Duodenal mucosa (tissue), 2 donors: ENCODE measurements around the gene PDPK1.
"Not testable (repeated sequence)": the region's sequence is repeated elsewhere in the genome, so short reads cannot be mapped to it uniquely, and the experiment has no call there.

ENCODE experiments used
- H3K27ac ChIP-seq: one replicate; pipeline ENCODE4 v1.7.0; 2013; ENCODE audit warnings: low read depth, low read length
- H3K27me3 ChIP-seq, 2 donors: one replicate each; pipeline ENCODE4 v1.7.0; 2013; ENCODE audit warnings: low read length in 2 of 2, control low read depth in 1 of 2; ENCODE audit not compliant: insufficient read depth in 2 of 2, control insufficient read depth in 1 of 2
- H3K36me3 ChIP-seq, 2 donors: one replicate each; pipeline ENCODE4 v1.7.0; 2013; ENCODE audit warnings: low read length in 2 of 2, control low read depth in 1 of 2; ENCODE audit not compliant: insufficient read depth in 2 of 2, control insufficient read depth in 1 of 2
- H3K4me1 ChIP-seq, 2 donors: one replicate each; pipeline ENCODE4 v1.7.0; 2013; ENCODE audit warnings: low read length in 2 of 2, control low read depth in 1 of 2; ENCODE audit not compliant: insufficient read depth in 2 of 2, control insufficient read depth in 1 of 2
- H3K4me3 ChIP-seq, 2 donors: one replicate each; pipeline ENCODE4 v1.7.0; 2013; ENCODE audit warnings: low read length in 2 of 2, low read depth in 1 of 2
- H3K9ac ChIP-seq, 2 donors: one replicate each; pipeline ENCODE4 v1.7.0; 2013; ENCODE audit warnings: low read length in 2 of 2, low read depth in 1 of 2
- H3K9me3 ChIP-seq, 2 donors: one replicate each; pipeline ENCODE4 v1.7.0; 2013; ENCODE audit warnings: low read length in 2 of 2, control low read depth in 1 of 2; ENCODE audit not compliant: control insufficient read depth in 1 of 2

The PDPK1 gene

GRCh38 chr16:2572704-2573103 lies 34.9 kb downstream of the PDPK1 start:
- not testable (repeated sequence) for H3K36me3 ChIP-seq, H3K27me3 ChIP-seq, H3K4me3 ChIP-seq, H3K4me1 ChIP-seq, H3K9ac ChIP-seq, H3K27ac ChIP-seq, H3K9me3 ChIP-seq

GRCh38 chr16:2575839-2576238 lies 38.0 kb downstream of the PDPK1 start:
- not testable (repeated sequence) for H3K9ac ChIP-seq, H3K4me1 ChIP-seq, H3K9me3 ChIP-seq, H3K27ac ChIP-seq, H3K36me3 ChIP-seq, H3K27me3 ChIP-seq, H3K4me3 ChIP-seq

- H3K36me3 ChIP-seq, H3K27ac ChIP-seq, H3K9me3 ChIP-seq, H3K4me3 ChIP-seq, H3K4me1 ChIP-seq, H3K9ac ChIP-seq, H3K27me3 ChIP-seq: not testable (repeated sequence)
These were observed 39.2 kb downstream of the PDPK1 start for GRCh38 chr16:2577044-2577443.

GRCh38 chr16:2578905-2579304 lies 41.1 kb downstream of the PDPK1 start:
- H3K4me1 ChIP-seq, H3K9ac ChIP-seq, H3K4me3 ChIP-seq, H3K9me3 ChIP-seq, H3K27ac ChIP-seq, H3K27me3 ChIP-seq, H3K36me3 ChIP-seq: not testable (repeated sequence)

GRCh38 chr16:2580143-2580542 lies 42.3 kb downstream of the PDPK1 start:
- H3K4me3 ChIP-seq, H3K9me3 ChIP-seq, H3K9ac ChIP-seq, H3K36me3 ChIP-seq, H3K4me1 ChIP-seq, H3K27ac ChIP-seq, H3K27me3 ChIP-seq: not testable (repeated sequence)

GRCh38 chr16:2580818-2581217 lies 43.0 kb downstream of the PDPK1 start:
- H3K27ac ChIP-seq, result not testable (repeated sequence)

GRCh38 chr16:2584729-2585650 lies 47.2 kb downstream of the PDPK1 start:
- Histone ChIP-seq H3K9ac (no peak overlapping the region), H3K27ac (no peak overlapping the region)

More at GRCh38 chr16:2580818-2581217, 43.0 kb downstream of the PDPK1 start:
- not testable (repeated sequence) for H3K27me3 ChIP-seq, H3K4me1 ChIP-seq, H3K9ac ChIP-seq, H3K4me3 ChIP-seq, H3K9me3 ChIP-seq
- peaks cover under 1 to 12% of the 10 kb centered on the region in 2 donors for H3K36me3 ChIP-seq

GRCh38 chr16:2585651-2586081 lies 47.8 kb downstream of the PDPK1 start:
- Histone ChIP-seq H3K9ac (no peak overlapping the region), H3K4me3 (no peak overlapping the region), H3K4me1 (no peaks in the 10 kb centered on the region), H3K36me3 (peaks cover 28 to 59% of the 10 kb centered on the region in 2 donors), H3K9me3 (no peaks in the 10 kb centered on the region), H3K27ac (no peak overlapping the region), H3K27me3 (no peaks in the 10 kb centered on the region)

More at GRCh38 chr16:2584729-2585650, 47.2 kb downstream of the PDPK1 start:
- H3K4me3 ChIP-seq, result no peak overlapping the region
- H3K36me3 ChIP-seq, result peaks cover 28 to 52% of the 10 kb centered on the region in 2 donors
- no peaks in the 10 kb centered on the region for H3K4me1 ChIP-seq
- H3K9me3 ChIP-seq, result no peaks in the 10 kb centered on the region
- H3K27me3 ChIP-seq, result no peaks in the 10 kb centered on the region

GRCh38 chr16:2586241-2586640 lies 48.4 kb downstream of the PDPK1 start:
- no peak overlapping the region for H3K9ac ChIP-seq

GRCh38 chr16:2586901-2587480 lies 49.2 kb downstream of the PDPK1 start:
- H3K27ac ChIP-seq, result no peak overlapping the region
- no peaks in the 10 kb centered on the region for H3K4me1 ChIP-seq
- peaks cover 33 to 69% of the 10 kb centered on the region in 2 donors for H3K36me3 ChIP-seq
- H3K4me3 ChIP-seq, result no peak overlapping the region
- no peaks in the 10 kb centered on the region for H3K9me3 ChIP-seq
- no peak overlapping the region for H3K9ac ChIP-seq
- H3K27me3 ChIP-seq, result no peaks in the 10 kb centered on the region

More at GRCh38 chr16:2586241-2586640, 48.4 kb downstream of the PDPK1 start:
- Histone ChIP-seq H3K4me1 (no peaks in the 10 kb centered on the region), H3K27ac (no peak overlapping the region), H3K4me3 (no peak overlapping the region), H3K27me3 (no peaks in the 10 kb centered on the region), H3K36me3 (peaks cover 31 to 63% of the 10 kb centered on the region in 2 donors), H3K9me3 (no peaks in the 10 kb centered on the region)
